GM21529 (cell line): Measurements from ENCODE around the gene KRTAP4-5.
"Not testable (repeated sequence)": the region's sequence is repeated elsewhere in the genome, so short reads cannot be mapped to it uniquely, and the experiment has no call there.

Experiments used
- ATAC-seq: cut with Tn5 transposase; IDR thresholded peaks from one replicate; pipeline ENCODE4 v1.9.1; 2021; ENCODE audit not compliant: unreplicated experiment

The KRTAP4-5 gene

GRCh38 chr17:41147531-41148204 is 2.0 kb downstream of the KRTAP4-5 start:
- ATAC-seq, result no peak

- no peak for ATAC-seq
Observed at GRCh38 chr17:41145261-41145660, 4.4 kb downstream of the KRTAP4-5 start.

- ATAC-seq, result no peak
Observed at GRCh38 chr17:41144846-41145245, 4.8 kb downstream of the KRTAP4-5 start.

GRCh38 chr17:41141361-41141760 is 8.3 kb downstream of the KRTAP4-5 start:
- ATAC-seq, result no peak

DNA sequence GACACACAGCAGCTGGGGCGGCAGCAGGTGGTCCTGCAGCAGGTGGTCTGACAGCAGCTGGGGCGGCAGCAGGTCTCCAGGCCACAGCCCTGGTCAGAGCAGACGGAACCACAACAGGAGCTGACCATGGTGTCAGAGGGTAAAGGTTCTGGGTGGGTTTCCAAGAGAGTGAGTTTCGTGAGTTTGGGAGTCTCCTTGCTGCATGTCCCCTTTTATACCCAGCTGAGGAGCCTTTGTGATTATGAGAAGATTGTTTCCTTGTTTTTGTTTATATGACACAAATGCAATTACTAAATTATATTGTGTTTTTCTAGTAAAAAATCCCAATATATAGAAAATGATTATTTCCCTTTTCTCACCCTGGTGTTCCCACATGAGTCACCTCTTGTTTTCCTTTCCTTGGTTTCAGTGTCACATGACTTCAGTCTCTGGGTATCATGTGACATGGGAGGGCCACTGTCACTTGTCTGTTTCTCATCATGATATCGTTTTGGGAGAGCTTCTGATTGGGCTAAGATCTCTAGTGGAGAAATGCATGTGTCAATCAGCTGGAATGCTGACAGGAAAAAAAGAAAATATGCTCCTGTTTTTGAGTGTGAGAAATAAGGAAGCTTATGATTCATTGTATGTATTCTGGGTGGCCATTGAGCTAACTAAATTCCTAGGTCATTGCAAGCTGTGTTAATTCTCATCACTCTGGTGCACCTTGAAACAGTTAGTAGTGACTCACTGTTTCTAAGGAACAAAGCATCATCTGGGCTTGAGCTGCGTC is 9.1 kb downstream of the KRTAP4-5 start, which contains the start of gene KRTAP4-6:
Gene KRTAP4-6 (minus strand): TSS at position 185 of the 772 bp plus-strand sequence. CDS start 57 bp downstream, at position 128.
- no peak for ATAC-seq

DNA sequence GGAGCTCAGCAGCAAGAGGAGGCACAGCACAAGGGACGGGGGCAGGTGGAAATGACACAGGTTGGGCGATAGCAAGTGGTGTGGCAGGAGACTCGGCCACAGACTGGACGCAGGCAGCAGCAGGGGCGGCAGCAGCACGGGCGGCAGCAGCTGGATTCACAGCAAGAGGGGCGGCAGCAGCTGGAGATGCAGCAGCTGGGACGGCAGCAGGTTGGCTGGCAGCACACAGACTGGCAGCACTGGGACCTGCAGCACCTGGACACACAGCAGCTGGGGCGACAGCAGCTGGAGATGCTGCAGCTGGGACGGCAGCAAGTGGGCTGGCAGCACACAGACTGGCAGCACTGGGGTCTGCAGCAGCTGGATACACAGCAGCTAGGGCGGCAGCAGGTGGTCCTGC is 9.8 kb downstream of the KRTAP4-5 start:
- ATAC-seq, result not testable (repeated sequence)

- no peak for ATAC-seq
Observed at GRCh38 chr17:41133880-41134735, 15.5 kb downstream of the KRTAP4-5 start.

DNA sequence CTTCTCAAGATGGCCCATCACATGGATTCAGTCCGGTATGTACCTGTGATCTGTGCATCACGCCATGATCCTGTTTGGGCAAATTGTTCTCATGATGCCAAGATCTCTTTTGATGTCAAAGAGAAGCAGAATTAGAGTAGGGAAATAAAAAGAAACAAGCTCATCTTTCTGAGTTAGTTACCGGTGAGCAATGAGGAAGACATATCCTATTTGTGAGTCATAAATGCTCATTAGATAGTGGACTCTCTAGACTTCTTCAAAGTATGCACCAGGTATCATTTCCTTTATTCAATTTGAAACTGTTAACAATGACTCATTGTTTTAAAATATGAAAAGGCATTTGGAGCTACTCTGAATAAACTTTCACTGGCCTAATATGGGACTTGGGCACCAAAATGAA is 17.6 kb downstream of the KRTAP4-5 start:
- no peak for ATAC-seq

GRCh38 chr17:41127371-41127770 is 22.3 kb downstream of the KRTAP4-5 start:
- no peak for ATAC-seq

- no peak for ATAC-seq
Observed at GRCh38 chr17:41126412-41126811, 23.2 kb downstream of the KRTAP4-5 start.

- no peak for ATAC-seq
Observed at GRCh38 chr17:41125064-41125463, 24.6 kb downstream of the KRTAP4-5 start.

GRCh38 chr17:41123991-41124371 is 25.6 kb downstream of the KRTAP4-5 start, which contains the start of gene KRTAP4-12:
Gene KRTAP4-12 (minus strand): TSS chr17:41124182. CDS start chr17:41124122, 60 bp downstream.
- not testable (repeated sequence) for ATAC-seq

- ATAC-seq, result not testable (repeated sequence)
Observed at GRCh38 chr17:41123292-41123990, 26.2 kb downstream of the KRTAP4-5 start.

DNA sequence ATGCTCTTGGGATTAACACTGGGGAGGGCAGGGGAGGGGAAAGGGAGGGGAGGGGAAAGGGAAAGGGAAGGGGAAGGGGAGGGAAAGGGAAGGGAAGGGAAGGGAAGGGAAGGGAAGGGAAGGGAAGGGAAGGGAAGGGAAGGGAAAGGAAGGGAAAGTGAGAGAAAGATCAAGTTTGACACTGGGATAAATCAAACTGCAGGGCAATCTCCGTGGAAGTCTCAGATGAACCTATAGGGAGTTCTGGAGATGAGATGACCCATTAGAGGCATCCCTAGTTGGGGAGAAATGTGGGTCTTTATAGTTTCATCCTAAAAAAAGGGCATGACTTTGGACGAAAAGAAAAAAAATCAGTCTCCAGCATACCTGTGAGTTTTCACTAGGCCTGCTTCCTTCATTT is 27.9 kb downstream of the KRTAP4-5 start:
- ATAC-seq, result no peak

- not testable (repeated sequence) for ATAC-seq
Observed at GRCh38 chr17:41119696-41120690, 29.6 kb downstream of the KRTAP4-5 start.

GRCh38 chr17:41118721-41119120 is 30.9 kb downstream of the KRTAP4-5 start:
- ATAC-seq, result no peak

- not testable (repeated sequence) for ATAC-seq
Observed at GRCh38 chr17:41117846-41118386, 31.7 kb downstream of the KRTAP4-5 start, which contains the start of gene KRTAP4-11. Gene KRTAP4-11 (minus strand): TSS chr17:41118373. CDS start chr17:41118315, 58 bp downstream.

DNA sequence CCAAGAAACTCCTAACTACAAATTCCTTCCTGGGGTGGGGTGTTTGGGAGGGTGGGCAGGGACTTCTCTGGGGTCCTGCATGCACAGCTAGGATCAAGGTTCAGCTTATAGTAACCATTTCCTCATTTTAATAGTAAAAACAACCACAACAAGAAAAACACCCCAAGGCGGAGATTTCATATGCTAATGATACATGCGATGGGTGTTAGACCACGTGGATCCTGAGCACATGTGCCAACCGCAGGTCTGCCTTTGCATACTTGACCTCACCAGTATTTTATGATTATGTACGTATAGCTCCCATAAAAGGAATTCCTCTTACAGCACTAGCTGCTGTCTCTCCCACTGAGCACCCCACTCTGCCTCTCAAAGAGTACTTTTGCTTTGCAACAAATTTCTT is 33.3 kb downstream of the KRTAP4-5 start:
- ATAC-seq, result no peak
